Measurements from ENCODE around the gene ITM2C.

- TF ChIP-seq POLR2A (IDR thresholded peaks at IDR 0.05) = no peak
- TF ChIP-seq CTCF (IDR thresholded peaks at IDR 0.05) = no peak
Measured at GRCh38 chr2:230829293-230829692, 35.4 kb upstream of the ITM2C start.

Measured in ovary (tissue), 3 donors.